Retinal pigment epithelial cell (primary cell): ENCODE data around the gene EME2.

Experiments used
- DNase-seq: peaks from one replicate; pipeline ENCODE4 v3.0.0-alpha.2; 2010; ENCODE audit warnings: low read depth
- H3K4me3 ChIP-seq: 2 replicates; pipeline ENCODE4 v1.5.1; 2011; ENCODE audit warnings: mild to moderate bottlenecking, low read length, control low read depth, moderate library complexity
- TF ChIP-seq, protein P1 (sequence below): conservative IDR thresholded peaks from 2 replicates; pipeline ENCODE4 v1.5.1; 2011; ENCODE audit warnings: low read depth, low read length, control low read depth, inconsistent platforms

EME2 gene

GRCh38 chr16:1776991-1777374 is 4.4 kb downstream of the EME2 start:
- H3K4me3 ChIP-seq, result no peak overlapping the region
- TF ChIP-seq, protein P1, sequence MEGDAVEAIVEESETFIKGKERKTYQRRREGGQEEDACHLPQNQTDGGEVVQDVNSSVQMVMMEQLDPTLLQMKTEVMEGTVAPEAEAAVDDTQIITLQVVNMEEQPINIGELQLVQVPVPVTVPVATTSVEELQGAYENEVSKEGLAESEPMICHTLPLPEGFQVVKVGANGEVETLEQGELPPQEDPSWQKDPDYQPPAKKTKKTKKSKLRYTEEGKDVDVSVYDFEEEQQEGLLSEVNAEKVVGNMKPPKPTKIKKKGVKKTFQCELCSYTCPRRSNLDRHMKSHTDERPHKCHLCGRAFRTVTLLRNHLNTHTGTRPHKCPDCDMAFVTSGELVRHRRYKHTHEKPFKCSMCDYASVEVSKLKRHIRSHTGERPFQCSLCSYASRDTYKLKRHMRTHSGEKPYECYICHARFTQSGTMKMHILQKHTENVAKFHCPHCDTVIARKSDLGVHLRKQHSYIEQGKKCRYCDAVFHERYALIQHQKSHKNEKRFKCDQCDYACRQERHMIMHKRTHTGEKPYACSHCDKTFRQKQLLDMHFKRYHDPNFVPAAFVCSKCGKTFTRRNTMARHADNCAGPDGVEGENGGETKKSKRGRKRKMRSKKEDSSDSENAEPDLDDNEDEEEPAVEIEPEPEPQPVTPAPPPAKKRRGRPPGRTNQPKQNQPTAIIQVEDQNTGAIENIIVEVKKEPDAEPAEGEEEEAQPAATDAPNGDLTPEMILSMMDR, result no peak
- no peak for DNase-seq

GRCh38 chr16:1777375-1778199 is 5.0 kb downstream of the EME2 start:
- no peak overlapping the region for H3K4me3 ChIP-seq
- DNase-seq, result no peak
- TF ChIP-seq, protein P1, result no peak

- no peak overlapping the region for H3K4me3 ChIP-seq
- TF ChIP-seq, protein P1, result no peak
- no peak for DNase-seq
These were observed 5.9 kb downstream of the EME2 start for GRCh38 chr16:1778200-1779179.

DNA sequence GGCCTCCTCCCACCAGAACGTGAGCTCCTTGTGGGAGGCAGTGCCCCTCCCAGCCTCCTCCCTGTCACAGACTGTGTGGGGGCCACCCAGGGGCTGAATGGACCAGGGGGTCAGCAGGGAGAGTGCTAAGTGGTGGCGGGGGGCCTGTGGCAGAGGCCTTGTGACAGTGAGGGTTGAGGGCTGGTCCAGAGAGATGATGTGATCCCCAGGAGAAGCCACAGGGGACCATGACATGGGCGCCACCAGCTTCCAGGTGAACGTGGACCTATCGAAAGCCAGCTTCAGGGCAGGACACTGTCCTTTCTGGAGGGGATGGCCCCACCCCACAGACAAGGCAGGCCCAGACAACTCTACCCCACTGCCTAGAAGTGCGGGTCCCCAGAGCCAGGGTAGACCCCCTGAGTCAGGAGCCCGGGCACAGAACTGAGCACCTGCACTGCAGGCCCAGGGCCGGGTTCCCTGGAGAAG is 6.7 kb downstream of the EME2 start:
- TF ChIP-seq, protein P1, result no peak
- H3K4me3 ChIP-seq, result no peak overlapping the region
- DNase-seq, result no peak

DNA sequence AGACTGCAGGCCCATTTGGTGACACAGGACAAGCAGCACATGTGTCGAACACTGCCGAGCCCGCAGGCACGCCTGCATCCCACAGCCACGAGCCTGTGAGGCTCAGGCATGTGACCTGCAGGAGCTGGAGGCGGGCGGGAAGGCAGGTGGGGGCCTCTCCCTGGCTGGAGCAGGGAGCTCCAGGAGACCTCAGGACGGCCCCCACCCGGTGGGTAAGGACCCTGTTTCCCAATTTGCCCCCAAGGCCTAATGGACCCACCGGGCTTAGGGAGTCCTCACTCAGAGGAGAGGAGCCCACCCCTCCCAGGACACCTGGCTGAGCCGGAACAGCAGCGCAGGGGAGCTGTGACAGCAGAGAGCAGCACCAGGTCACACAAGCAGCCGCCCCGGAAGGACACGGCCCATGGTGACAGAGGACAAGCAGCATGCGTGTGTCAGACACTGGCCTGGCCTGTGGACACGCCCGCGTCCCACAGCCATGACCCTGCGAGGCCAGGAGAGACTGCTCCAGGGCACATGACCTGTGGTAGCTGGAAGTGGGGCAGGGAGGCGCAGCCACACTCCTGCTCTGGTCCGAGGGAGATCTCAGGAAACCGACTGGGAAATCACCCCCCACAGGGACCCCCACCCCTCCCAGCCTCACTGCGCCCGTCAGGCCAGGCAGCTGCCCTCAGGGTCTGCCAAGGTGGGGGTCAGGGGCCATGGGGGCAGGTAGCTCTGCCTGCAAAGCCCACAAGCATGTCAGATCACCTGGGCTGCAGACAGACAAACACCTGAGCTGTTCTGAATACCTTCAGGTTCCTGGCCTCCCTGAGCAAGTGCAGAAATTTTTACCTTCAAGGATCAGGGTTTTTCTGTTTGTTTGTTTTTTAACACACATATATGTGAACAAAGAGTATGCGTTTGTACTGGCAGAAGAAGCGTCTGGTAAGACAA is 7.4 kb downstream of the EME2 start:
- DNase-seq, result no peak
- TF ChIP-seq, protein P1, result no peak

GRCh38 chr16:1780677-1781072 is 8.1 kb downstream of the EME2 start:
- no peak for DNase-seq
- H3K4me3 ChIP-seq, result no peak overlapping the region
- TF ChIP-seq, protein P1, result no peak

More for the DNA sequence above, 7.4 kb downstream of the EME2 start:
- H3K4me3 ChIP-seq, result no peak overlapping the region
